Mesenchymal stem cell (in vitro differentiated cells and primary cell): ENCODE data around the gene RNGTT.

Source experiments
- DNase-seq: peaks from one replicate; pipeline ENCODE4 v3.0.0-alpha.2; 2013
- H2AFZ ChIP-seq: one replicate; pipeline ENCODE4 v1.6.1; 2013; ENCODE audit warnings: low read depth, mild to moderate bottlenecking, control low read depth, inconsistent platforms, low read length, moderate library complexity
- H2AK5ac ChIP-seq: 2 replicates; pipeline ENCODE4 v1.6.1; 2013; ENCODE audit warnings: low read length, moderate library complexity, mild to moderate bottlenecking, inconsistent platforms; ENCODE audit not compliant: severe bottlenecking
- H2BK120ac ChIP-seq: one replicate; pipeline ENCODE4 v1.6.1; 2013; ENCODE audit warnings: low read depth, mild to moderate bottlenecking, inconsistent platforms, low read length, moderate library complexity
- H2BK12ac ChIP-seq, 2 experiments: one replicate each; pipeline ENCODE4 v1.6.1; 2013; ENCODE audit warnings: inconsistent platforms in 2 of 2, low read length in 2 of 2, mild to moderate bottlenecking in 2 of 2, moderate library complexity in 2 of 2, control low read depth in 1 of 2
- H2BK15ac ChIP-seq: one replicate; pipeline ENCODE4 v1.6.1; 2013; ENCODE audit warnings: mild to moderate bottlenecking, low read depth, inconsistent platforms; ENCODE audit not compliant: poor library complexity, severe bottlenecking
- H2BK5ac ChIP-seq: 2 replicates; pipeline ENCODE4 v1.6.1; 2013; ENCODE audit warnings: low read depth, mild to moderate bottlenecking, low read length, control low read depth, inconsistent platforms; ENCODE audit not compliant: poor library complexity, severe bottlenecking
- H3K14ac ChIP-seq, 2 experiments: one replicate each; pipeline ENCODE4 v1.6.1; 2013; ENCODE audit warnings: inconsistent platforms in 2 of 2, low read length in 2 of 2, control low read depth in 1 of 2, mild to moderate bottlenecking in 1 of 2, moderate library complexity in 1 of 2
- H3K18ac ChIP-seq, 2 experiments: one replicate each; pipeline ENCODE4 v1.6.1; 2013; ENCODE audit warnings: inconsistent platforms in 2 of 2, low read length in 2 of 2, control low read depth in 1 of 2, low read depth in 1 of 2, mild to moderate bottlenecking in 1 of 2
- H3K23ac ChIP-seq, 2 experiments: one replicate each; pipeline ENCODE4 v1.6.1; 2013; ENCODE audit warnings: inconsistent platforms in 2 of 2, low read length in 2 of 2, mild to moderate bottlenecking in 2 of 2, moderate library complexity in 2 of 2, control low read depth in 1 of 2
- H3K27ac ChIP-seq: 2 replicates; pipeline ENCODE4 v1.5.1; 2013; ENCODE audit warnings: mild to moderate bottlenecking, moderate library complexity, low read length, control low read depth, inconsistent platforms; ENCODE audit not compliant: poor library complexity, severe bottlenecking
- H3K27me3 ChIP-seq, 2 experiments: 2 replicates each; pipeline versions ENCODE4 v1.6.1 to v1.7.0; 2013; ENCODE audit warnings: low read length in 2 of 2, mild to moderate bottlenecking in 2 of 2, moderate library complexity in 2 of 2, control low read depth in 1 of 2, inconsistent platforms in 1 of 2; ENCODE audit not compliant: control insufficient read depth in 1 of 2, insufficient read depth in 1 of 2
- H3K36me3 ChIP-seq, 2 experiments: 2 replicates each; pipeline versions ENCODE4 v1.6.1 to v1.7.0; 2013; ENCODE audit warnings: low read length in 2 of 2, control low read depth in 1 of 2, inconsistent platforms in 1 of 2, low read depth in 1 of 2, mild to moderate bottlenecking in 1 of 2; ENCODE audit not compliant: insufficient read depth in 2 of 2, control insufficient read depth in 1 of 2
- H3K4ac ChIP-seq, 2 experiments: one replicate each; pipeline ENCODE4 v1.6.1; 2013; ENCODE audit warnings: inconsistent platforms in 2 of 2, low read length in 2 of 2, mild to moderate bottlenecking in 2 of 2, moderate library complexity in 2 of 2, control low read depth in 1 of 2, low read depth in 1 of 2
- H3K4me1 ChIP-seq: 2 replicates; pipeline ENCODE4 v1.6.1; 2013; ENCODE audit warnings: low read depth, low read length, control low read depth; ENCODE audit not compliant: control insufficient read depth, insufficient read depth
- H3K4me2 ChIP-seq: 2 replicates; pipeline ENCODE4 v1.6.1; 2013; ENCODE audit warnings: low read length, mild to moderate bottlenecking, inconsistent platforms; ENCODE audit not compliant: poor library complexity, severe bottlenecking
- H3K4me3 ChIP-seq, 2 experiments: 2 replicates each; pipeline versions ENCODE4 v1.5.1 to v1.7.0; 2013; ENCODE audit warnings: low read length in 2 of 2, mild to moderate bottlenecking in 2 of 2, control low read depth in 1 of 2, low read depth in 1 of 2; ENCODE audit not compliant: insufficient read depth in 1 of 2
- H3K79me1 ChIP-seq: replicated peaks from 2 replicates; pipeline ENCODE4 v1.6.1; 2013; ENCODE audit warnings: mild to moderate bottlenecking, control low read depth, low read length, inconsistent platforms; ENCODE audit not compliant: poor library complexity, severe bottlenecking
- H3K9ac ChIP-seq: 2 replicates; pipeline ENCODE4 v1.7.0; 2013; ENCODE audit warnings: mild to moderate bottlenecking, low read length, moderate library complexity
- H3K9me3 ChIP-seq: 2 replicates; pipeline ENCODE4 v1.7.0; 2013; ENCODE audit warnings: mild to moderate bottlenecking, low read length; ENCODE audit not compliant: control insufficient read depth
- H4K8ac ChIP-seq: one replicate; pipeline ENCODE4 v1.6.1; 2013; ENCODE audit warnings: inconsistent platforms, mild to moderate bottlenecking, low read length, moderate library complexity
- H4K91ac ChIP-seq: one replicate; pipeline ENCODE4 v1.6.1; 2013; ENCODE audit warnings: mild to moderate bottlenecking, low read length, inconsistent platforms
- WGBS: methylation state at CpG from one replicate; pipeline ENCODE4 v1.1.7; 2013; ENCODE audit warnings: mixed read lengths; 5-methylcytosine and 5-hydroxymethylcytosine counted together

Gene RNGTT

GRCh38 chr6:88749849-88750248 lies 213.6 kb downstream of the RNGTT start:
- Histone ChIP-seq H3K9me3 (no peaks in the 10 kb centered on the region), H3K18ac (no peak overlapping the region), H3K4me3 (no peak overlapping the region), H2BK12ac (no peak overlapping the region), H3K23ac (no peak overlapping the region), H3K4ac (no peak overlapping the region), H2BK5ac (no peak overlapping the region), H4K91ac (no peak overlapping the region), H3K4me2 (no peak overlapping the region), H3K9ac (no peak overlapping the region), H2BK15ac (no peak overlapping the region), H2AK5ac (no peak overlapping the region), H4K8ac (no peak overlapping the region), H2AFZ (no peak overlapping the region), H3K4me1 (no peaks in the 10 kb centered on the region), H3K14ac (no peak overlapping the region), H2BK120ac (no peak overlapping the region), H3K27ac (no peak overlapping the region), H3K79me1 (peaks cover 10% of the 10 kb centered on the region), H3K27me3 (no peaks in the 10 kb centered on the region), H3K36me3 (peaks cover 0 to 4% of the 10 kb centered on the region in 2 experiments)
- no peak for DNase-seq
- WGBS = 100% methylated on average over 1 of the region's 1 CpG

DNA sequence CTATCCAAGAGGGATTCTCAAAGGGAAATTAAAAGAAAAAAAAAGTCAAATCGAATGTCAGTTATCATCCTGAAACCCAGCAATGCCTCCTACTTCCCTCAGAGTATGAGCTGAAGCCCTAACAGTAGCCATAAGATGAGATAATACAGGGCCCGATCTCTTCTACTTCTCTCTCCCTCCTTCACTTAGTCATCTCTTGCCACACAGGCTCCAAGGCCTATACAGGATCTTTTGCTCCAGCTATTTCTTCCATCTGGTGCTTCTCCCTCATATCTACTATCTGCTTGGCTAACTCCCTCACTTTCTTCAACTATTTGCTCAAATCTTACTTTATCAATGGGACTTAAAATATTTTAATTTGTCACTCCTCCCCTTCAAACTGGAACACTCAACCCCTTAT lies 215.3 kb downstream of the RNGTT start:
- no peak overlapping the region for H3K9ac ChIP-seq
- WGBS = 97% methylated on average over 2 of the region's 2 CpGs
- H3K9me3 ChIP-seq = no peaks in the 10 kb centered on the region
- H2BK12ac ChIP-seq = no peak overlapping the region
- no peak overlapping the region for H3K18ac ChIP-seq
- DNase-seq = no peak
- H3K14ac ChIP-seq = no peak overlapping the region
- peaks cover 5% of the 10 kb centered on the region for H3K79me1 ChIP-seq
- H3K23ac ChIP-seq = no peak overlapping the region
- H3K4ac ChIP-seq = peak overlapping the region in 1 of 2 experiments; percentile 15
- H2AFZ ChIP-seq = no peak overlapping the region
- no peak overlapping the region for H2AK5ac ChIP-seq
- H3K4me2 ChIP-seq = no peak overlapping the region
- H4K91ac ChIP-seq = no peak overlapping the region
- H3K4me3 ChIP-seq = no peak overlapping the region
- H3K36me3 ChIP-seq = no peaks in the 10 kb centered on the region
- H2BK120ac ChIP-seq = no peak overlapping the region
- no peak overlapping the region for H4K8ac ChIP-seq
- H3K27ac ChIP-seq = no peak overlapping the region
- no peak overlapping the region for H2BK5ac ChIP-seq
- H3K4me1 ChIP-seq = no peaks in the 10 kb centered on the region
- H2BK15ac ChIP-seq = no peak overlapping the region
- no peaks in the 10 kb centered on the region for H3K27me3 ChIP-seq

GRCh38 chr6:88741939-88742338 lies 221.5 kb downstream of the RNGTT start:
- Histone ChIP-seq H2AFZ (no peak overlapping the region), H2BK5ac (no peak overlapping the region), H3K4me1 (no peaks in the 10 kb centered on the region), H3K4me3 (no peak overlapping the region), H2AK5ac (no peak overlapping the region), H2BK120ac (no peak overlapping the region), H3K4me2 (no peak overlapping the region), H2BK15ac (no peak overlapping the region), H4K8ac (no peak overlapping the region), H3K9ac (no peak overlapping the region), H3K4ac (no peak overlapping the region), H3K14ac (no peak overlapping the region), H4K91ac (no peak overlapping the region), H3K36me3 (peaks cover 0 to 3% of the 10 kb centered on the region in 2 experiments), H2BK12ac (no peak overlapping the region), H3K18ac (no peak overlapping the region), H3K27ac (no peak overlapping the region), H3K23ac (no peak overlapping the region), H3K79me1 (peaks cover 7% of the 10 kb centered on the region), H3K9me3 (no peaks in the 10 kb centered on the region), H3K27me3 (no peaks in the 10 kb centered on the region)
- DNase-seq = no peak
- WGBS = no CpG with 5 or more reads among the region's 1 CpG

DNA sequence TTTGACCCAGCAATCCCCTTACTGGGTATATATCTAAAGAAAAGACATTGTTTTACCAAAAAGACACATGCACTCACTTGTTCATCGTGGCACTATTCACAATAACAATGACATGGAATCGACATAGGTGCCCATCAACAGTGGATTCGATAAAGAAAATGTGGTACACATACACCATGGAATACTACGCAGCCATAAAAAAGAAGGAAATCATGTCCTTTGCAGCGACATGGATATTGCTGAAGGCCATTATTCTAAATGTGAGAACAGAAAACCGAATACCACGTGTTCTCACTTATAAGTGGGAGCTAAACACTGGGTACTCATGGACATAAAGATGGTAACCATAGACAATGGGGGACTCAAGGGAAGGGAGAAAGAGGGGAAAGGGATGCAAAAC lies 222.3 kb downstream of the RNGTT start:
- H3K14ac ChIP-seq = no peak overlapping the region
- no peaks in the 10 kb centered on the region for H3K27me3 ChIP-seq
- no peak overlapping the region for H3K18ac ChIP-seq
- H4K91ac ChIP-seq = no peak overlapping the region
- no peak overlapping the region for H4K8ac ChIP-seq
- H3K9ac ChIP-seq = no peak overlapping the region
- H3K23ac ChIP-seq = no peak overlapping the region
- peaks cover 7% of the 10 kb centered on the region for H3K79me1 ChIP-seq
- no peaks in the 10 kb centered on the region for H3K9me3 ChIP-seq
- H2AFZ ChIP-seq = no peak overlapping the region
- no peak for DNase-seq
- H2BK120ac ChIP-seq = no peak overlapping the region
- no peak overlapping the region for H2BK12ac ChIP-seq
- H3K4ac ChIP-seq = no peak overlapping the region
- no peak overlapping the region for H3K4me2 ChIP-seq
- 98% methylated on average over 7 of the region's 7 CpGs for WGBS
- no peak overlapping the region for H2BK15ac ChIP-seq
- no peak overlapping the region for H2BK5ac ChIP-seq
- no peak overlapping the region for H3K27ac ChIP-seq
- no peak overlapping the region for H3K4me3 ChIP-seq
- H3K36me3 ChIP-seq = peaks cover 0 to 9% of the 10 kb centered on the region in 2 experiments
- H3K4me1 ChIP-seq = no peaks in the 10 kb centered on the region
- no peak overlapping the region for H2AK5ac ChIP-seq
